K562 (cell line): ENCODE measurements around the gene NES. TPM values are rescaled to one million over a fixed set of nuclear protein-coding genes. Genes with fewer than 3 reads are reported as not detected.

Source experiments
- ATF3 ChIP-seq, 2 experiments: fragments of 450-650 bp in 1 of 2; sonication (generic) in 1 of 2; formaldehyde crosslinking in 1 of 2; IDR thresholded peaks in 1 of 2; conservative IDR thresholded peaks in 1 of 2; 2 replicates each; pipeline versions ENCODE4 v1.6.1 to v1.8.1; 2016 to 2023; ENCODE audit warnings: mild to moderate bottlenecking in 2 of 2, moderate library complexity in 2 of 2, inconsistent platforms in 1 of 2, missing genetic modification reagents in 1 of 2
- BRD9 ChIP-seq: fragments of 450-650 bp; IDR thresholded peaks from 2 replicates; pipeline ENCODE4 v1.6.1; 2018; ENCODE audit warnings: low read depth; ENCODE audit not compliant: partially characterized antibody
- CTCF ChIP-seq, 3 experiments: IDR thresholded peaks in 2 of 3; conservative IDR thresholded peaks in 1 of 3; 2 replicates each; pipeline ENCODE4 v1.5.1; 2011 to 2012; ENCODE audit warnings: low read length in 3 of 3, mild to moderate bottlenecking in 3 of 3, control low read depth in 2 of 3, improper control_type of control experiment in 1 of 3, inconsistent platforms in 1 of 3, low read depth in 1 of 3, mixed read lengths in 1 of 3, moderate library complexity in 1 of 3; ENCODE audit not compliant: insufficient read depth in 2 of 3
- HDAC3 ChIP-seq: fragments of 450-650 bp; IDR thresholded peaks from 2 replicates; pipeline ENCODE4 v1.6.1; 2018; ENCODE audit warnings: borderline replicate concordance, mild to moderate bottlenecking, moderate library complexity; ENCODE audit not compliant: partially characterized antibody
- HES1 ChIP-seq: fragments of 450-650 bp; IDR thresholded peaks from 2 replicates; pipeline ENCODE4 v1.6.1; 2016; ENCODE audit warnings: low read depth, mild to moderate bottlenecking, moderate library complexity
- ILF3 ChIP-seq: fragments of 450-650 bp; IDR thresholded peaks from 2 replicates; pipeline ENCODE4 v1.6.1; 2018; ENCODE audit warnings: antibody characterized with exemption, mild to moderate bottlenecking, moderate library complexity, borderline replicate concordance
- MLX ChIP-seq, 2 experiments: fragments of 450-650 bp in 1 of 2; sonication (generic) in 1 of 2; formaldehyde crosslinking; conservative IDR thresholded peaks; 2 replicates each; pipeline versions ENCODE4 v1.4.0 to v1.8.1; 2020 to 2022; ENCODE audit warnings: mild to moderate bottlenecking in 1 of 2, missing genetic modification reagents in 1 of 2
- MTF1 ChIP-seq: fragments of 250-450 bp; sonication (Bioruptor Pico); IDR thresholded peaks from 2 replicates; pipeline ENCODE4 v1.9.0; 2021; ENCODE audit warnings: moderate library complexity, mild to moderate bottlenecking, inconsistent platforms, borderline replicate concordance
- NFXL1 ChIP-seq: fragments of 450-650 bp; formaldehyde crosslinking; IDR thresholded peaks from 2 replicates; pipeline ENCODE4 v1.4.0; 2021; ENCODE audit warnings: mild to moderate bottlenecking
- POLR2G ChIP-seq: fragments of 200-400 bp; formaldehyde crosslinking; IDR thresholded peaks from 2 replicates; pipeline ENCODE4 v1.6.1; 2017; ENCODE audit warnings: low read depth, mild to moderate bottlenecking, antibody characterized with exemption, low read length, moderate library complexity
- RBBP5 ChIP-seq: fragments of 200-600 bp; sonication (generic); IDR thresholded peaks from 2 replicates; pipeline ENCODE4 v1.6.1; 2012; ENCODE audit warnings: borderline replicate concordance, mild to moderate bottlenecking, low read length, control low read depth, inconsistent platforms; ENCODE audit not compliant: insufficient read depth, poor library complexity, severe bottlenecking
- RFX7 ChIP-seq: fragments of 250-450 bp; sonication (Bioruptor Pico); IDR thresholded peaks from 2 replicates; pipeline ENCODE4 v1.5.1; 2021; ENCODE audit warnings: mild to moderate bottlenecking
- SMAD4 ChIP-seq: fragments of 250-450 bp; sonication (Bioruptor Pico); conservative IDR thresholded peaks from 2 replicates; pipeline ENCODE4 v1.8.0; 2021; ENCODE audit warnings: inconsistent platforms, mild to moderate bottlenecking, moderate library complexity
- STAG1 ChIP-seq: sonication (generic); formaldehyde crosslinking; IDR thresholded peaks from 2 replicates; pipeline ENCODE4 v1.5.0; 2020; ENCODE audit warnings: missing genetic modification reagents, borderline replicate concordance
- ZBTB7A ChIP-seq: IDR thresholded peaks from 2 replicates; pipeline ENCODE4 v1.6.1; 2011; ENCODE audit warnings: low read depth, mild to moderate bottlenecking, low read length, moderate library complexity, borderline replicate concordance; ENCODE audit not compliant: control insufficient read depth
- ZNF253 ChIP-seq: fragments of 250-450 bp; sonication (Bioruptor Pico); conservative IDR thresholded peaks from 2 replicates; pipeline ENCODE4 v1.6.1; 2021; ENCODE audit warnings: mild to moderate bottlenecking
- ZNF41 ChIP-seq: fragments of 250-450 bp; sonication (Bioruptor Pico); conservative IDR thresholded peaks from 2 replicates; pipeline ENCODE4 v1.4.0; 2020; ENCODE audit warnings: mild to moderate bottlenecking
- ZNF444 ChIP-seq: fragments of 250-450 bp; sonication (Bioruptor Pico); IDR thresholded peaks from 2 replicates; pipeline ENCODE4 v1.4.0; 2020; ENCODE audit warnings: mild to moderate bottlenecking, moderate library complexity
- ZNF644 ChIP-seq: fragments of 200-800 bp; sonication (Bioruptor generic); IDR thresholded peaks from 2 replicates; pipeline ENCODE4 v1.6.1; 2016; ENCODE audit warnings: low read depth, missing genetic modification characterization, missing compliant biosample characterization
- polyA plus RNA-seq, 8 experiments: library from polyadenylated mRNA; depleted of rRNA in 4 of 8; stranded (reverse) in 5 of 8; unstranded in 3 of 8; fragments of >200 nt; fragmentation: Nextera tagmentation in 2 of 8; fragmentation: Illumina TruSeq in 1 of 8; extraction: Ambion mirVana in 2 of 8; extraction: Trizol in 1 of 8; gene quantifications; 2 replicates each; pipeline versions ENCODE4 v1.2.1 to v1.2.3, GENCODE V29; 2011 to 2014; ENCODE audit warnings: inconsistent platforms in 1 of 8, missing spikeins in 1 of 8
- total RNA-seq, 7 experiments: library from RNA; depleted of rRNA in 6 of 7; stranded (reverse); fragments of >200 nt in 6 of 7; fragmentation: Illumina TruSeq in 2 of 7; extraction: Trizol in 2 of 7; gene quantifications; 2 replicates each; pipeline versions ENCODE4 v1.2.1 to v1.2.3, GENCODE V29; 2011 to 2021; ENCODE audit warnings: low replicate concordance in 1 of 7

NES gene
- total and polyA plus RNA-seq, 9 of the 15 experiments (the other 6 are each of a cell fraction or from before 2014, with no cell fraction given): 0.10 to 8.6 (median 4.2) TPM

- TF ChIP-seq ZBTB7A (peak; percentile 50; the same call in 1 of the 2 replicates), SMAD4 (0 out of 2 replicates have a peak, but pooled peaks have one; percentile 30), BRD9 (no peak), ZNF41 (CRISPR knock-in tag) (no peak), MLX (CRISPR knock-in tag; conservative IDR thresholded peaks at IDR 0.05) (no peak), RBBP5 (peak; percentile 7), ZNF253 (CRISPR knock-in tag) (no peak), CTCF (IDR thresholded peaks at IDR 0.05 in 2 of 3, conservative IDR thresholded peaks at IDR 0.05 in 1 of 3; ENCODE audit: insufficient read depth in 2 of 3, low read depth in 1 of 3, low read length in 3 of 3) (peak; percentile 94 to 97 (median 95)), RFX7 (CRISPR knock-in tag) (no peak), NFXL1 (no peak), HES1 (no peak), ZNF644 (no peak), ATF3 (IDR thresholded peaks at IDR 0.05) (no peak), ATF3 (CRISPR knock-in tag; conservative IDR thresholded peaks at IDR 0.05) (no peak), POLR2G (peak; percentile 61), STAG1 (peak; percentile 62; the same call in 1 of the 2 replicates), HDAC3 (no peak), ZNF444 (CRISPR knock-in tag) (no peak), MTF1 (CRISPR knock-in tag) (no peak), ILF3 (peak; percentile 9; the same call in 1 of the 2 replicates)
These were observed 20.1 kb downstream of the NES start (continued) for GRCh38 chr1:156656806-156657740.
